Keratinocyte (primary cell): ENCODE results near the gene NPS. TPM values are rescaled to one million over a fixed set of nuclear protein-coding genes. Genes with fewer than 3 reads are reported as not detected.

Source experiments
- DNase-seq: peaks from one replicate; pipeline ENCODE4 v3.0.0-alpha.2; 2011; ENCODE audit warnings: low read depth, missing footprints, low spot score
- FAIRE-seq: peaks from 2 replicates; lab custom pipeline; 2011; peaks lifted over from hg19 to GRCh38; lab: Jason Lieb, UNC
- H2AFZ ChIP-seq: 2 replicates; pipeline ENCODE4 v1.6.0; 2012; ENCODE audit warnings: low read length, control low read depth, inconsistent platforms; ENCODE audit not compliant: control insufficient read depth
- H3K27ac ChIP-seq: 2 replicates; pipeline ENCODE4 v1.5.1; 2011; ENCODE audit warnings: low read length; ENCODE audit not compliant: control insufficient read depth, insufficient read depth
- H3K27me3 ChIP-seq: 3 replicates; pipeline ENCODE4 v1.6.0; 2011; ENCODE audit warnings: low read length; ENCODE audit not compliant: control insufficient read depth, insufficient read depth; ENCODE audit errors: extremely low read depth
- H3K36me3 ChIP-seq, 2 experiments: 2 replicates in 1 of 2; 3 replicates in 1 of 2; pipeline ENCODE4 v1.5.1; 2011; ENCODE audit warnings: low read length in 2 of 2, mild to moderate bottlenecking in 1 of 2; ENCODE audit not compliant: control insufficient read depth in 2 of 2, insufficient read depth in 2 of 2; ENCODE audit errors: extremely low read depth in 1 of 2
- H3K4me1 ChIP-seq: 3 replicates; pipeline ENCODE4 v1.5.1; 2011; ENCODE audit warnings: low read length; ENCODE audit not compliant: control insufficient read depth, insufficient read depth; ENCODE audit errors: extremely low read depth
- H3K4me2 ChIP-seq: 3 replicates; pipeline ENCODE4 v1.6.0; 2011; ENCODE audit warnings: low read depth, low read length; ENCODE audit not compliant: control insufficient read depth, insufficient read depth; ENCODE audit errors: extremely low read depth
- H3K4me3 ChIP-seq, 3 experiments: fragments of 200-600 bp in 1 of 3; sonication (generic) in 1 of 3; 2 replicates in 2 of 3; 3 replicates in 1 of 3; pipeline ENCODE4 v1.5.1; 2011 to 2016; ENCODE audit warnings: low read length in 3 of 3, mild to moderate bottlenecking in 3 of 3, control low read depth in 2 of 3, inconsistent platforms in 1 of 3, low read depth in 1 of 3, mixed read lengths in 1 of 3, mixed run types in 1 of 3, moderate library complexity in 1 of 3; ENCODE audit not compliant: control insufficient read depth in 2 of 3, insufficient read depth in 2 of 3; ENCODE audit errors: extremely low read depth in 1 of 3
- H3K79me2 ChIP-seq: 2 replicates; pipeline ENCODE4 v1.6.0; 2012; ENCODE audit warnings: low read length; ENCODE audit not compliant: control insufficient read depth, insufficient read depth
- H3K9ac ChIP-seq: 3 replicates; pipeline ENCODE4 v1.6.0; 2011; ENCODE audit warnings: low read length; ENCODE audit not compliant: control insufficient read depth, insufficient read depth; ENCODE audit errors: extremely low read depth
- H3K9me1 ChIP-seq: 3 replicates; pipeline ENCODE4 v1.6.0; 2011; ENCODE audit warnings: low read length; ENCODE audit not compliant: control insufficient read depth, insufficient read depth; ENCODE audit errors: extremely low read depth
- H3K9me3 ChIP-seq: 2 replicates; pipeline ENCODE4 v1.5.1; 2012; ENCODE audit warnings: low read depth, low read length; ENCODE audit not compliant: control insufficient read depth
- H4K20me1 ChIP-seq: 3 replicates; pipeline ENCODE4 v1.6.0; 2011; ENCODE audit warnings: low read length; ENCODE audit not compliant: control insufficient read depth, insufficient read depth; ENCODE audit errors: extremely low read depth
- CTCF ChIP-seq, 3 experiments: IDR thresholded peaks in 1 of 3; conservative IDR thresholded peaks in 1 of 3; optimal IDR thresholded peaks in 1 of 3; 2 replicates in 2 of 3; 3 replicates in 1 of 3; pipeline versions ENCODE3 to v1.5.1; 2011; ENCODE audit warnings: low read length in 3 of 3, mild to moderate bottlenecking in 3 of 3, moderate library complexity in 2 of 3, control low read depth in 1 of 3, inconsistent platforms in 1 of 3; ENCODE audit not compliant: insufficient read depth in 2 of 3; ENCODE audit errors: extremely low read depth in 1 of 3
- EZH2 ChIP-seq: IDR thresholded peaks from one replicate; pipeline ENCODE4 v1.6.1; 2012; ENCODE audit warnings: inconsistent platforms, mild to moderate bottlenecking, low read length, moderate library complexity
- dilution Hi-C: fragments of 300-500 bp; cut with MboI; formaldehyde crosslinking; loops from one replicate; pipeline ENCODE4 v1.7.0; 2020; ENCODE audit warnings: low sequenced_read_pairs; ENCODE audit not compliant: extremely low pct_ligation_motif_present
- polyA plus RNA-seq, 5 experiments: library from polyadenylated mRNA; depleted of rRNA in 3 of 5; stranded (reverse) in 3 of 5; stranded (forward) in 1 of 5; unstranded in 1 of 5; fragments of >200 nt; gene quantifications; 1 replicate in 1 of 5; 2 replicates in 3 of 5; 3 replicates in 1 of 5; pipeline versions ENCODE4 v1.2.1 to v1.2.3, GENCODE V29; 2011 to 2012; ENCODE audit warnings: missing spikeins in 2 of 5, low read depth in 1 of 5, low replicate concordance in 1 of 5

The NPS gene
- polyA plus RNA-seq, 1 donor (not counting 4 experiments of a cell fraction or from before 2014, with no cell fraction given), result not detected

GRCh38 chr10:127532659-127533058, 16.4 kb upstream of the NPS start:
- Histone ChIP-seq H3K9me3 (no peaks in the 10 kb centered on the region), H3K9ac (no peak overlapping the region), H3K79me2 (no peaks in the 10 kb centered on the region), H3K9me1 (no peaks in the 10 kb centered on the region), H3K4me3 (no peak overlapping the region), H3K4me1 (no peaks in the 10 kb centered on the region), H3K27ac (no peak overlapping the region), H2AFZ (no peak overlapping the region), H3K4me2 (no peak overlapping the region), H3K27me3 (no peaks in the 10 kb centered on the region), H4K20me1 (no peaks in the 10 kb centered on the region), H3K36me3 (no peaks in the 10 kb centered on the region)
- TF ChIP-seq CTCF (optimal IDR thresholded peaks at IDR 0.05 in 1 of 3, IDR thresholded peaks at IDR 0.05 in 1 of 3, conservative IDR thresholded peaks at IDR 0.05 in 1 of 3; ENCODE audit: extremely low read depth in 1 of 3, insufficient read depth in 2 of 3, low read length in 3 of 3) (no peak), EZH2 (no peak)
- dilution Hi-C loops, result no loop called here
- no peak for FAIRE-seq
- no peak for DNase-seq

- Histone ChIP-seq H4K20me1 (no peaks in the 10 kb centered on the region), H3K4me3 (no peak overlapping the region), H3K27me3 (no peaks in the 10 kb centered on the region), H3K4me2 (no peak overlapping the region), H2AFZ (no peak overlapping the region), H3K79me2 (no peaks in the 10 kb centered on the region), H3K9ac (no peak overlapping the region), H3K9me3 (no peaks in the 10 kb centered on the region), H3K9me1 (no peaks in the 10 kb centered on the region), H3K27ac (no peak overlapping the region), H3K4me1 (no peaks in the 10 kb centered on the region), H3K36me3 (no peaks in the 10 kb centered on the region)
- dilution Hi-C loops, result no loop called here
- DNase-seq, result no peak
- no peak for FAIRE-seq
- TF ChIP-seq EZH2 (no peak), CTCF (optimal IDR thresholded peaks at IDR 0.05 in 1 of 3, IDR thresholded peaks at IDR 0.05 in 1 of 3, conservative IDR thresholded peaks at IDR 0.05 in 1 of 3; ENCODE audit: extremely low read depth in 1 of 3, insufficient read depth in 2 of 3, low read length in 3 of 3) (no peak)
Observed at GRCh38 chr10:127534074-127534473, 15.0 kb upstream of the NPS start.
